ENCODE results near the gene CTNNA2. TPM values are rescaled to one million over a fixed set of nuclear protein-coding genes. Genes with fewer than 3 reads are reported as not detected.

CTNNA2 gene
- total RNA-seq, 1 experiment from 2014 or later = 5.5 TPM

DNA sequence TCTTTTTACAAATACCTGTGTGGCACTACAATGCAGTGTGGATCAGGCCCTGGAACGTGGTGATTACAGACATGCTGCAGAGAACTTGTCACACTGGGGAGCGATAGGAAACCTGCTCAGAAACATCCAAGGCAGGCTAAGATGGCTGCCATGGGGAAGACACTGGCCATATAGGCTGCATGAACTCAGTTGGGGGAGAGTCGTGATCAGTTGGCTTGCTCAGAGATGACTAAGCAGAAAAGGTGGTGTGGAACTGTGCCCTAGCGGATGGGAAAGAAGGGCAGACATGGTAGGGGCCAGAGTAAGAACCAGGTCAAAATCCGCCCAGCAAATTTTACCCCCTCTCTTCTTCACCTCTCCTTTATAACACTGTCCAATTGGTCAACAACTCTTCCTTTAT, 483.9 kb downstream of the CTNNA2 start:
- Histone ChIP-seq H2BK15ac (ENCODE audit: low read depth, low read length) (no peak overlapping the region), H3K27me3 (ENCODE audit: insufficient read depth, low read length) (no peaks in the 10 kb centered on the region), H3K4me1 (ENCODE audit: insufficient read depth, low read length) (no peaks in the 10 kb centered on the region; the same call in 1 of the 2 replicates), H4K8ac (replicated peaks; ENCODE audit: insufficient read length, low read depth, low read length) (peak overlapping the region; percentile 39), H3K4me2 (ENCODE audit: insufficient read depth, insufficient read length, low read length) (no peak overlapping the region), H3K56ac (ENCODE audit: insufficient read length, low read depth, low read length) (no peak overlapping the region), H2BK5ac (ENCODE audit: insufficient read length, low read length) (no peak overlapping the region), H3K23ac (ENCODE audit: insufficient read length, low read depth, low read length) (no peak overlapping the region), H4K91ac (ENCODE audit: insufficient read length, low read depth, low read length) (no peak overlapping the region), H3K9ac (ENCODE audit: extremely low read depth, insufficient read length, low read length) (no peak overlapping the region), H2BK120ac (ENCODE audit: low read depth, low read length, poor library complexity, severe bottlenecking) (no peak overlapping the region), H3K9me3 (ENCODE audit: control insufficient read depth, low read depth, low read length) (no peaks in the 10 kb centered on the region), H3K79me1 (ENCODE audit: insufficient read depth, low read depth, low read length, poor library complexity, severe bottlenecking) (no peaks in the 10 kb centered on the region), H2BK20ac (ENCODE audit: low read depth, low read length, poor library complexity, severe bottlenecking) (no peak overlapping the region), H3K14ac (ENCODE audit: insufficient read depth, low read length) (no peak overlapping the region; the same call in 1 of the 2 replicates), H2BK12ac (ENCODE audit: insufficient read length, low read depth, low read length) (no peak overlapping the region), H3K18ac (ENCODE audit: insufficient read length, low read depth, low read length) (no peak overlapping the region), H3K79me2 (ENCODE audit: insufficient read depth, low read length) (no peaks in the 10 kb centered on the region), H3K23me2 (ENCODE audit: insufficient read length, low read depth, low read length, poor library complexity, severe bottlenecking) (no peaks in the 10 kb centered on the region), H2AFZ (ENCODE audit: low read length) (no peak overlapping the region), H3T11ph (ENCODE audit: low read length) (no peak overlapping the region), H3K4ac (ENCODE audit: low read depth, low read length) (no peak overlapping the region), H2AK5ac (ENCODE audit: insufficient read length, low read length) (peak overlapping the region; percentile 89), H4K5ac (ENCODE audit: insufficient read length, low read depth, low read length) (no peak overlapping the region), H3K27ac (ENCODE audit: insufficient read length, low read depth, low read length) (no peak overlapping the region), H4K20me1 (ENCODE audit: control insufficient read depth, insufficient read depth, insufficient read length) (no peaks in the 10 kb centered on the region)
- no peak for DNase-seq
- Mint-ChIP-seq H3K4me1 (no peaks in the 10 kb centered on the region), H3K9me3 (no peaks in the 10 kb centered on the region), H3K27me3 (ENCODE audit: low read depth) (no peaks in the 10 kb centered on the region; the same call in 1 of the 2 replicates), H3K36me3 (ENCODE audit: insufficient read depth in 1 of 3, low read depth in 3 of 3) (no peaks in the 10 kb centered on the region), H3K4me3 (no peak overlapping the region), H3K27ac (peak overlapping the region in 1 of 3 experiments; percentile 75; a peak in 2 of 7 replicates)
- TF ChIP-seq, protein P1, sequence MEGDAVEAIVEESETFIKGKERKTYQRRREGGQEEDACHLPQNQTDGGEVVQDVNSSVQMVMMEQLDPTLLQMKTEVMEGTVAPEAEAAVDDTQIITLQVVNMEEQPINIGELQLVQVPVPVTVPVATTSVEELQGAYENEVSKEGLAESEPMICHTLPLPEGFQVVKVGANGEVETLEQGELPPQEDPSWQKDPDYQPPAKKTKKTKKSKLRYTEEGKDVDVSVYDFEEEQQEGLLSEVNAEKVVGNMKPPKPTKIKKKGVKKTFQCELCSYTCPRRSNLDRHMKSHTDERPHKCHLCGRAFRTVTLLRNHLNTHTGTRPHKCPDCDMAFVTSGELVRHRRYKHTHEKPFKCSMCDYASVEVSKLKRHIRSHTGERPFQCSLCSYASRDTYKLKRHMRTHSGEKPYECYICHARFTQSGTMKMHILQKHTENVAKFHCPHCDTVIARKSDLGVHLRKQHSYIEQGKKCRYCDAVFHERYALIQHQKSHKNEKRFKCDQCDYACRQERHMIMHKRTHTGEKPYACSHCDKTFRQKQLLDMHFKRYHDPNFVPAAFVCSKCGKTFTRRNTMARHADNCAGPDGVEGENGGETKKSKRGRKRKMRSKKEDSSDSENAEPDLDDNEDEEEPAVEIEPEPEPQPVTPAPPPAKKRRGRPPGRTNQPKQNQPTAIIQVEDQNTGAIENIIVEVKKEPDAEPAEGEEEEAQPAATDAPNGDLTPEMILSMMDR (conservative IDR thresholded peaks at IDR 0.05) = no peak
- WGBS (ENCODE audit: extremely low coverage, insufficient read length, low lambda C conversion rate) = no CpG with 5 or more reads among the region's 5 CpGs

Measured in H9 (cell line).